HEK293T (cell line): Measurements from ENCODE around the gene ZER1.
"Not testable (repeated sequence)": the region's sequence is repeated elsewhere in the genome, so short reads cannot be mapped to it uniquely, and the experiment has no call there.

Source experiments
- CTCF ChIA-PET: fragments of 350-600 bp; formaldehyde crosslinking; extraction: SDS; loops from one replicate; lab custom pipeline; 2021; ENCODE audit warnings: antibody characterized with exemption, inconsistent platforms; lab: Yijun Ruan, JAX
- POLR2A ChIA-PET: fragments of 350-600 bp; formaldehyde crosslinking; extraction: SDS; loops from one replicate; lab custom pipeline; 2020; ENCODE audit warnings: antibody characterized with exemption, inconsistent platforms; lab: Yijun Ruan, JAX
- DNase-seq: peaks from one replicate; pipeline ENCODE4 v3.0.0; 2012; ENCODE audit warnings: mixed read lengths; ENCODE audit errors: extremely low spot score
- ARNT ChIP-seq: fragments of 450-650 bp; IDR thresholded peaks from 2 replicates; pipeline ENCODE4 v1.6.1; 2017; ENCODE audit warnings: mild to moderate bottlenecking
- BHLHE40 ChIP-seq: fragments of 450-650 bp; IDR thresholded peaks from 2 replicates; pipeline ENCODE4 v1.6.1; 2016; ENCODE audit warnings: mild to moderate bottlenecking, moderate library complexity, borderline replicate concordance
- CTBP1 ChIP-seq: fragments of 450-650 bp; IDR thresholded peaks from 2 replicates; pipeline ENCODE4 v1.6.1; 2016; ENCODE audit warnings: borderline replicate concordance
- ELF4 ChIP-seq: fragments of 450-650 bp; IDR thresholded peaks from 2 replicates; pipeline ENCODE4 v1.6.1; 2017; ENCODE audit warnings: antibody characterized with exemption
- FOXA1 ChIP-seq: fragments of 450-650 bp; IDR thresholded peaks from 2 replicates; pipeline ENCODE4 v1.6.1; 2016; ENCODE audit warnings: mild to moderate bottlenecking
- FOXK2 ChIP-seq: fragments of 450-650 bp; IDR thresholded peaks from 2 replicates; pipeline ENCODE4 v1.6.1; 2016; ENCODE audit warnings: mild to moderate bottlenecking
- FOXM1 ChIP-seq: fragments of 450-650 bp; IDR thresholded peaks from 2 replicates; pipeline ENCODE4 v1.6.1; 2017; ENCODE audit warnings: mild to moderate bottlenecking, borderline replicate concordance
- HDGF ChIP-seq: fragments of 450-650 bp; IDR thresholded peaks from 2 replicates; pipeline ENCODE4 v1.6.1; 2017; ENCODE audit warnings: antibody characterized with exemption, borderline replicate concordance
- L3MBTL2 ChIP-seq: fragments of 450-650 bp; conservative IDR thresholded peaks from 2 replicates; pipeline ENCODE4 v1.6.1; 2016; ENCODE audit warnings: mild to moderate bottlenecking
- LEF1 ChIP-seq: fragments of 450-650 bp; IDR thresholded peaks from 2 replicates; pipeline ENCODE4 v1.6.1; 2017; ENCODE audit warnings: mild to moderate bottlenecking, borderline replicate concordance
- NFRKB ChIP-seq: fragments of 450-650 bp; IDR thresholded peaks from 2 replicates; pipeline ENCODE4 v1.6.1; 2016; ENCODE audit warnings: mild to moderate bottlenecking, moderate library complexity
- PKNOX1 ChIP-seq: fragments of 450-650 bp; IDR thresholded peaks from 2 replicates; pipeline ENCODE4 v1.6.1; 2016
- SP1 ChIP-seq: fragments of 450-650 bp; IDR thresholded peaks from 2 replicates; pipeline ENCODE4 v1.6.1; 2017
- SUZ12 ChIP-seq: fragments of 450-650 bp; IDR thresholded peaks from 2 replicates; pipeline ENCODE4 v1.6.1; 2016; ENCODE audit warnings: mild to moderate bottlenecking
- TARDBP ChIP-seq: fragments of 450-650 bp; IDR thresholded peaks from 2 replicates; pipeline ENCODE4 v1.6.1; 2016
- ZNF384 ChIP-seq: fragments of 450-650 bp; IDR thresholded peaks from 2 replicates; pipeline ENCODE4 v1.6.1; 2016

ZER1 gene

GRCh38 chr9:128807827-128808226, 36.1 kb upstream of the ZER1 start:
- CTCF ChIA-PET = no interaction called here
- no peak for TF ChIP-seq FOXM1
- TF ChIP-seq FOXA1 = no peak
- no peak for TF ChIP-seq PKNOX1
- no peak for TF ChIP-seq CTBP1
- no peak for TF ChIP-seq NFRKB
- no peak for TF ChIP-seq LEF1
- no peak for TF ChIP-seq SP1
- no peak for TF ChIP-seq HDGF
- no peak for TF ChIP-seq FOXK2
- no peak for TF ChIP-seq L3MBTL2
- no peak for TF ChIP-seq BHLHE40
- TF ChIP-seq ELF4 = no peak
- TF ChIP-seq ARNT = no peak
- no peak for TF ChIP-seq ZNF384
- TF ChIP-seq SUZ12 = no peak
- no peak for TF ChIP-seq TARDBP
- no peak for DNase-seq
- POLR2A ChIA-PET = interaction anchor here (3.2 kb wide), 1 partner anchor 11 kb away, joined by 16 read pairs; the partner anchor contains the start of gene ENDOG

GRCh38 chr9:128805661-128806060, 33.9 kb upstream of the ZER1 start:
- TF ChIP-seq PKNOX1 (no peak), LEF1 (no peak), HDGF (no peak), ELF4 (no peak), SP1 (no peak), BHLHE40 (no peak), L3MBTL2 (no peak), FOXM1 (no peak), SUZ12 (no peak), ZNF384 (no peak), FOXK2 (no peak), ARNT (no peak), CTBP1 (no peak), FOXA1 (no peak), NFRKB (no peak), TARDBP (no peak)
- ChIA-PET POLR2A (interaction anchor here (1.8 kb wide), 1 partner anchor 17 kb away, joined by 4 read pairs; no protein-coding TSS in a partner anchor), CTCF (no interaction called here)
- no peak for DNase-seq

- no peak for TF ChIP-seq FOXK2
- TF ChIP-seq SUZ12 = no peak
- no peak for TF ChIP-seq ZNF384
- TF ChIP-seq TARDBP = no peak
- TF ChIP-seq CTBP1 = no peak
- no peak for TF ChIP-seq SP1
- no peak for TF ChIP-seq LEF1
- no peak for TF ChIP-seq L3MBTL2
- no peak for TF ChIP-seq ELF4
- TF ChIP-seq NFRKB = no peak
- no peak for TF ChIP-seq BHLHE40
- ChIA-PET POLR2A (interaction anchor here (1.4 kb wide), 1 partner anchor 9 kb away, joined by 5 read pairs; no protein-coding TSS in a partner anchor), CTCF (no interaction called here)
- DNase-seq = no peak
These were observed 30.8 kb upstream of the ZER1 start for GRCh38 chr9:128802482-128802881.

GRCh38 chr9:128800061-128800460, 28.3 kb upstream of the ZER1 start:
- TF ChIP-seq FOXM1 (no peak), NFRKB (no peak), BHLHE40 (no peak), ELF4 (no peak), FOXK2 (no peak), SUZ12 (no peak), PKNOX1 (no peak), ZNF384 (no peak)
- POLR2A ChIA-PET = interaction anchor here (1.0 kb wide), 1 partner anchor 143 kb away, joined by 3 read pairs; no protein-coding TSS in a partner anchor
- no peak for DNase-seq
- CTCF ChIA-PET = interaction anchor here (0.6 to 1.5 kb wide), 2 partner anchors 9 to 18 kb away, joined by 3 read pairs; partner anchors contain the start of gene ENDOG

GRCh38 chr9:128798896-128799295, 27.2 kb upstream of the ZER1 start:
- CTCF ChIA-PET = interaction anchor here (1.5 kb wide), 1 partner anchor 10 kb away, joined by 3 read pairs; no protein-coding TSS in a partner anchor
- POLR2A ChIA-PET = interaction anchor here (1.0 kb wide), 1 partner anchor 141 kb away, joined by 3 read pairs; no protein-coding TSS in a partner anchor
- TF ChIP-seq FOXA1 = no peak
- TF ChIP-seq SP1 = no peak
- TF ChIP-seq PKNOX1 = no peak
- TF ChIP-seq CTBP1 = no peak
- TF ChIP-seq BHLHE40 = no peak
- no peak for TF ChIP-seq ELF4
- TF ChIP-seq FOXK2 = no peak
- TF ChIP-seq TARDBP = no peak
- TF ChIP-seq LEF1 = no peak
- no peak for TF ChIP-seq HDGF
- DNase-seq = no peak

GRCh38 chr9:128794961-128795360, 23.2 kb upstream of the ZER1 start:
- CTCF ChIA-PET = interaction anchor here (0.6 kb wide), 2 partner anchors 69 to 106 kb away, joined by 3 read pairs; partner anchors contain the start of gene SET
- DNase-seq, POLR2A ChIA-PET: not testable (repeated sequence)
